Thyroid gland (tissue), 4 donors: ENCODE results near the gene RAB11FIP3. TPM values are rescaled to one million over a fixed set of nuclear protein-coding genes. Genes with fewer than 3 reads are reported as not detected.

Experiments used
- DNase-seq, 2 donors: peaks; one replicate each; pipeline ENCODE4 v3.0.0-alpha.2; 2019
- H3K27ac ChIP-seq, 3 donors: fragments of 200-600 bp; sonication (generic); 1 replicate in 2 of 3; 2 replicates in 1 of 3; pipeline ENCODE4 v1.5.1; 2016 to 2019; ENCODE audit warnings: mild to moderate bottlenecking in 1 of 3, moderate library complexity in 1 of 3
- H3K27me3 ChIP-seq: fragments of 200-600 bp; sonication (generic); one replicate; pipeline ENCODE4 v1.5.1; 2019
- H3K36me3 ChIP-seq, 2 donors: fragments of 200-600 bp; sonication (generic); one replicate each; pipeline ENCODE4 v1.5.1; 2016 to 2019
- H3K4me1 ChIP-seq, 2 donors: fragments of 200-600 bp; sonication (generic); one replicate each; pipeline ENCODE4 v1.5.1; 2017 to 2019
- H3K4me3 ChIP-seq, 3 donors: fragments of 200-600 bp; sonication (generic); replicated peaks in 1 of 3; 1 replicate in 2 of 3; 2 replicates in 1 of 3; pipeline ENCODE4 v1.5.1; 2016; ENCODE audit warnings: mild to moderate bottlenecking in 1 of 3
- H3K9me3 ChIP-seq: fragments of 200-600 bp; sonication (generic); one replicate; pipeline ENCODE4 v1.5.1; 2017
- CTCF ChIP-seq, 6 experiments: fragments of 200-600 bp in 3 of 6; fragments of 450-650 bp in 3 of 6; sonication (generic) in 3 of 6; IDR thresholded peaks; one replicate each; pipeline ENCODE4 v1.5.1; 2016 to 2019; ENCODE audit warnings: antibody characterized with exemption in 6 of 6, mild to moderate bottlenecking in 2 of 6, inconsistent platforms in 1 of 6, moderate library complexity in 1 of 6
- POLR2A ChIP-seq, 2 donors: fragments of 450-650 bp; IDR thresholded peaks; one replicate each; pipeline ENCODE4 v1.6.1; 2017; ENCODE audit warnings: antibody characterized with exemption in 2 of 2, mild to moderate bottlenecking in 2 of 2, moderate library complexity in 1 of 2
- WGBS, 2 donors: methylation state at CpG; one replicate each; pipeline ENCODE4 v1.1.5; 2017; 5-methylcytosine and 5-hydroxymethylcytosine counted together
- intact Hi-C: fragments of 100-400 bp; cut with DNase I; formaldehyde crosslinking; loops from one replicate; pipeline ENCODE4 v1.15.1; 2023
- total RNA-seq, 4 donors: library from RNA; depleted of rRNA; stranded (reverse); fragments of >200 nt; gene quantifications; one replicate each; pipeline ENCODE4 v1.2.3, GENCODE V29; 2016

RAB11FIP3 gene
- total RNA-seq, 4 donors from 2014 or later: 26.6 to 34.3 (median 28.0) TPM

GRCh38 chr16:533391-534123 lies 108.1 kb downstream of the RAB11FIP3 start:
- 80 to 86% methylated on average over 15 to 27 of the region's 30 CpGs for WGBS, 2 donors
- Histone ChIP-seq H3K9me3 (no peaks in the 10 kb centered on the region), H3K4me3 (no peak overlapping the region), H3K36me3 (no peaks in the 10 kb centered on the region), H3K27me3 (no peaks in the 10 kb centered on the region), H3K27ac (no peak overlapping the region), H3K4me1 (peaks cover 9 to 18% of the 10 kb centered on the region in 2 donors)
- no peak for DNase-seq
- intact Hi-C loops: no loop called here
- no peak for TF ChIP-seq POLR2A (IDR thresholded peaks at IDR 0.05)
- TF ChIP-seq CTCF (IDR thresholded peaks at IDR 0.05): no peak

- TF ChIP-seq CTCF (IDR thresholded peaks at IDR 0.05) (no peak), POLR2A (IDR thresholded peaks at IDR 0.05) (no peak)
- Histone ChIP-seq H3K27me3 (no peaks in the 10 kb centered on the region), H3K36me3 (no peaks in the 10 kb centered on the region), H3K9me3 (no peaks in the 10 kb centered on the region), H3K4me3 (no peak overlapping the region), H3K27ac (no peak overlapping the region), H3K4me1 (peaks cover 3 to 12% of the 10 kb centered on the region in 2 donors)
- no peak for DNase-seq
- WGBS, 2 donors: 74 to 94% methylated on average over 7 to 10 of the region's 21 CpGs
- intact Hi-C loops: no loop called here
Observed at GRCh38 chr16:534135-534534, 108.7 kb downstream of the RAB11FIP3 start.

- DNase-seq: no peak
- no peak for TF ChIP-seq CTCF (IDR thresholded peaks at IDR 0.05)
- no peak for TF ChIP-seq POLR2A (IDR thresholded peaks at IDR 0.05)
- H3K27ac ChIP-seq: no peak overlapping the region
- no peaks in the 10 kb centered on the region for H3K36me3 ChIP-seq
- no peaks in the 10 kb centered on the region for H3K27me3 ChIP-seq
- intact Hi-C loops: no loop called here
- no peaks in the 10 kb centered on the region for H3K9me3 ChIP-seq
- H3K4me1 ChIP-seq: peaks cover 0 to 4% of the 10 kb centered on the region in 2 donors
- no peak overlapping the region for H3K4me3 ChIP-seq
- 92 to 95% methylated on average over 10 to 15 of the region's 27 CpGs for WGBS, 2 donors
Observed at GRCh38 chr16:534856-535445, 109.5 kb downstream of the RAB11FIP3 start.

- intact Hi-C loops: no loop called here
- Histone ChIP-seq H3K4me3 (no peak overlapping the region), H3K4me1 (no peaks in the 10 kb centered on the region), H3K27ac (no peak overlapping the region), H3K27me3 (no peaks in the 10 kb centered on the region), H3K9me3 (no peaks in the 10 kb centered on the region), H3K36me3 (no peaks in the 10 kb centered on the region)
- TF ChIP-seq CTCF (IDR thresholded peaks at IDR 0.05) (no peak), POLR2A (IDR thresholded peaks at IDR 0.05) (no peak)
- 89 to 94% methylated on average over 6 to 17 of the region's 39 CpGs for WGBS, 2 donors
- no peak for DNase-seq
Observed at GRCh38 chr16:535446-536405, 110.3 kb downstream of the RAB11FIP3 start.
